IPS-11a (cell line): ENCODE measurements around the gene MCM3AP.
"Not testable (repeated sequence)": the region's sequence is repeated elsewhere in the genome, so short reads cannot be mapped to it uniquely, and the experiment has no call there.

Source experiments
- H3K4me3 ChIP-seq: one replicate; pipeline ENCODE4 v1.5.1; 2013; ENCODE audit warnings: low read depth, low read length, control low read depth

Gene MCM3AP

DNA sequence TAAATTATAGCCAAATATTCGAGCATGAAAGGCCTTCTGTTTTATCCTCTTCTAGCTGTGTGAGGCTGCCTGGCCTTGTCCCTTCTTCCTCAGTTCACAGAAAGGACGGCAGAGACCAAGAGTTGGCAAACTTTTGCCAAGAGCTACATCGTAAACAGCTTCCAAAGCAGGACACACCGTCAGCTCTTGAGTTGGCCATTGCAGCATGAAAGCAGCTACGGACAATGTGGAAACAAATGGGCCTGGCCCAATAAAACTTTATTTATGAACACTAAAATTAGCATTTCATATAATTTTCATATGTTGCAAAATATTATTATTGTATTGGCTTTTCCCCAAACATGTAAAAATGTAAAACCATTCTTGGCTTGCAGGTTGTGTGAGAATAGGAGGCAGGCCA lies 27.5 kb upstream of the MCM3AP start:
- no peak overlapping the region for H3K4me3 ChIP-seq

DNA sequence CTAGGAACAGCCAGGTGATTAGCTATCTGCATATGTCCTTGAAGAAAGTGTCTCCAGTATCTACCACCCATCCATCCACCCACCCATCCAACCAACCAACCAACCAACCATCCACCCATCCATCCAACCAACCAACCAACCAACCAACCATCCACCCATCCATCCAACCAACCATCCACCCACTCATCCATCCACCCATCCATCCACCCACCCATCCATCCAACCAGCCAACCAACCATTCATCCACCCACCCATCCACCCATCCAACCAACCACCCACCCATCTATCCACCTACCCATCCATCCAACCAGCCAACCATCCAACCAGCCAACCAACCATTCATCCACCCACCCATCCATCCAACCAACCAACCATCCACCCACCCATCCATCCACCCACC lies 26.2 kb upstream of the MCM3AP start:
- no peak overlapping the region for H3K4me3 ChIP-seq

DNA sequence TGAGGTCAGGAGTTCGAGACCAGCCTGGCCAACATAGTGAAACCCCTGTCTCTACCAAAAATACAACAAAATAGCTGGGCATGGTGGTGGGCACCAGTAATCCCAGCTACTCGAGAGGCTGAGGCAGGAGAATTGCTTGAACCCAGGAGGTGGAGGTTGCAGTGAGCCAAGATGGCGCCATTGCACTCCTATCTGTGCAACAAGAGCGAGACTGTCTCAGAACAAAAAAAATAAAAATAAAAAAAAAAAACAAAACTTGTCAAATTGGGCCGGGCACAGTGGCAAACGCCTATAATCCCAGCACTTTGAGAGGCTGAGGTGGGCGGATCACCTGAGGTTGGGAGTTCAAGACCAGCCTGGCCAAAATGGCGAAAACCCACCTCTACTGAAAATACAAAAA lies 24.8 kb upstream of the MCM3AP start:
- H3K4me3 ChIP-seq = not testable (repeated sequence)

- no peak overlapping the region for H3K4me3 ChIP-seq
Measured at GRCh38 chr21:46308431-46308830, 23.0 kb upstream of the MCM3AP start.

DNA sequence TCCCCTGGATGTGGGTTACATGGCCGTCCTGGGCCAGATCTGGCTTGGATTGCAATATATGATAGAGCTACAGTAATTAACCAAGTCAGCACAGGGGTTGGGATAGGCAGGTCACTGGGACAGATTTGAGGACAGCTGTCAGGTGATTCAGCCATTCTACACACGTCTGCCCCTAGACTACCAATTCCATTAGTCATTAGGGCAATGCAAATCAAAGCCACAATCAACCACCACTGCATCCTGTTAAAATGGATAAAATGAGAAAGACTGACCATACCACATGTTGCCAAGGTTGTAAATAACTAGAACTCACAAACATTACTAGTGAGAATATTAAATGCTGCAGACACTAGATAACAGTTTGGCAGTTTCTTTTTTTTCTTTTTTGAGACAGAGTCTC lies 22.2 kb upstream of the MCM3AP start:
- H3K4me3 ChIP-seq = no peak overlapping the region

- H3K4me3 ChIP-seq = no peak overlapping the region
Measured at GRCh38 chr21:46304955-46305354, 19.5 kb upstream of the MCM3AP start.

DNA sequence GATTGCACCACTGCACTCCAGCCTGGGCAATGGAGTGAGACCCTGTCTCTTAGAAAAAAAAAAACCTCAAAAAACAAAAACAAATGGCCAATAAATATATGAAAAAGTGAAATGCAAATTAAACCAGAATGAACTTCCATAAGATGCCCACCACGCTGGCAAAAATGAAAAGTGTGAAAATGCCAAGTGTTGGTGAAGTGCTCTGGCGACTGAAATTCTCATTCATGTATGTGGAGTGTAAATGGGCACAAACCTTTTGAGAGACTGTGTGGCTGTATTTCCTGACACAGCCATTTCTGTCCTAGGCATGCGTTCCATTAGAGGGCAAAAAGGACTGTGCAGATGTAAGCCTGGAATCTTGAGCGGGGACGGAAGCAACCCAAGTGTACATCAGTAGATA lies 19.0 kb upstream of the MCM3AP start:
- no peak overlapping the region for H3K4me3 ChIP-seq

- no peak overlapping the region for H3K4me3 ChIP-seq
Measured at GRCh38 chr21:46301759-46302158, 16.3 kb upstream of the MCM3AP start.

DNA sequence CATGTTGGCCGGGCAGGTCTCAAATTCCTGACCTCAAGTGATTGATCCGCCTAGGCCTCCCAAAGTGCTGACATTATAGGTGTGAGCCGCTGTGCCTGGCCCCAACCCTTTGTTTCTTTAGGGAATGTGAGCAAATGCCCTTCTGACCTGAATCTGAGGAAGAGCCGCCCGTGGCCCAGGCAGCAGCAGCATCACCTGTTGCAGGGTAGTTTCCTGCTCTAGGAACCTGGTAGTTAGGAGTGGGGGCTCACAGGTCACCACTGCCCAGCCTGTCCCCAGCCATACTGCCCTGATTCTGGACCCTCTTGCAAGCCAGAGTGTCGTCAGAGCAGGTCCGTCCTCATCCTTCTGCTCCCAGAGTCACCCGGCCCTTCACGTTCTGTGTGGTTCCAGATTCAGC lies 13.8 kb upstream of the MCM3AP start:
- H3K4me3 ChIP-seq = no peak overlapping the region

DNA sequence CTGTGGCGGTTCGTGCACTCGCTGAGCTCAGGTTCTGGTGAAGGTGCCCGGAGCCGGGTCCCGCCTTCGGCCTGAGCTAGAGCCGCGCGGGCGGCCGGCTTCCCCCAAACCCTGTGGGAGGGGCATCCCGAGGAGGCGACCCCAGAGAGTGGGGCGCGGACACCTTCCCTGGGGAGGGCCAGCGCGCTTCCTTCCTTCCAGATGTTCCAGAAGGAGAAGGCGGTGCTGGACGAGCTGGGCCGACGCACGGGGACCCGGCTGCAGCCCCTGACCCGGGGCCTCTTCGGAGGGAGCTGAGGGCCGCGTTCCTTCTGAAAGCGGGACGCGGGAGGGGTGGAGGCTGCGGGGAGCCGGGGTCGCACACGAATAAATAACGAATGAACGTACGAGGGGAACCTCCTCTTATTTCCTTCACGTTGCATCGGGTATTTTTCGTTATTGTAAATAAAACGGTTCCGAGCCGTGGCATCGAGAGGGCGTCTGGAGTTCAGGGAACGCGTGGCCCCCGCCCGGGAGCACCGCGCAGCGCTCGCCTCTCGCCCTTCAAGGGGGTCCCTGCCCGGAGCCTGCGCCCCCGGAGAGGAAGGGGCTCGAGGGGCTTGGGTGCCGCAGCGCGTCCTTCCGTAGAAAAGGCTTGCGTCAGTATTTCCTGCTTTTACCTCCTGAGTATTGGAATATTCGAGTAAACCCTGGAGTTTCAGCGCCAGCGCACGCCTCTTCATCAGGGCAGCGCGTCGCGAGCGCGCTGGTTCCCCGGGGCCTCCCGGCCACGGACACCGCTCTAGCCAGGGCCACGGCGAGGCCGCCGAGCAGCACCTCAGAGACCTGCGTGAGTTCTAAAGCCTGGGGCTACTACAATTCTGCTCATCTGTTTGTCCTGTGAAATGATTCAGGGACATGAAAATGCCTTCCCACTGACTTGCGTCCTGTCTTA lies 12.2 kb upstream of the MCM3AP start:
- no peak overlapping the region for H3K4me3 ChIP-seq

- H3K4me3 ChIP-seq = no peak overlapping the region
Measured at GRCh38 chr21:46295996-46296752, 10.8 kb upstream of the MCM3AP start.

DNA sequence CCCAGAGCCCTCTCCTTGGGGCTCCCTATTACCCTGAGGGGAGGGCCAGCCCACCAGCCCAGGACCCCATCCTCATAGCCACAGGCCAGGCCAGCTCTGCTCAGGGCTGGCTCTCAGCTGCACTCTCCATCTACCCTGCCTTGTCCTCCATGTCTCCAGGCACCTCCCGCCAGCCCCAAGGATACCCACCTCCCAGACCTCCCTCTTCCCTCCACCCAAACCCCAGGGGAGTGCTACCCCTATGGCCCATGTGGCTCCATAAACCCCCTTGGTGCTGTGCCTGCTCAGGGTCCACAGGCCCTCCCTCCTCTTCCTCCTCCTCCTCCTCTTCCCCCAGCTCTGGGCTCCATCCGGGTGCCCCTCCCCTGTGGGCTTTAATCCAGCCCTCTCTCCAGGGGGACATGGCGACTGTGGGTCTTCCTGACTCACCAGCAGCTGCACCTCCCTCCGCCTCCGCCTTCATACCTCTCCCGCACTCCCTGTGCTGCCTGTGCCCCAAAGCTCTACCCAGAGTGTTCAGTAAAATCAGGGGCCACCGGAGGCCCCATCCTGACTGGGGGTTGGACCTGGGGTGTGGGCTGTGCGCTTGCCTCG lies 9.9 kb upstream of the MCM3AP start:
- no peak overlapping the region for H3K4me3 ChIP-seq

DNA sequence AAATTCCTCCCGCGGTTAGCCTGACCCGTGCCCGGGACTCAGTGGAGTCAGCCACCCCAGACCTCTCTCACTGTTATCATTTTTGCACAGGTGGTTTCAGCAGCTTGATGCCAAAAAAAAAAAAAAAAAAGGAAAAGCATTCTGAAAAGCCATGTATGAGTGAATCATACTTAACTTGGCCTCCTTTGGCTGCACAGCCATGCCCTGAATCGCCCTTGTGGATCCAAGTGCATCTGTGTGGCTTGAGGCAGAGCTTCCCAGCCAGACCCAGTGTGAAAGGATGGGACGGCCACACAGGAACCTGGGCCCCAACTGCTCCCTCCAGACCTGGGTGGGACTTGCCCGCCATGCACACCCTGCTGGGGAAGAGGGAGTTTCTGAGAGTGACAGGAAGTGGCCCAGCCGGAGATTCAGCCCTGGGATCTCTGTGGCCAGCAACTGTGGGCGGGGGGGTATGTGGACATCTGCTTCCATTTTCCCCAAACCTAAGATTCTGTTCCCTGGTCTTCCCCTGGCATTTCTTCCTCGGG lies 9.3 kb upstream of the MCM3AP start:
- no peak overlapping the region for H3K4me3 ChIP-seq

- H3K4me3 ChIP-seq = no peak overlapping the region
Measured at GRCh38 chr21:46291561-46291960, 6.2 kb upstream of the MCM3AP start.

GRCh38 chr21:46289655-46290179 lies 4.3 kb upstream of the MCM3AP start:
- H3K4me3 ChIP-seq = no peak overlapping the region

DNA sequence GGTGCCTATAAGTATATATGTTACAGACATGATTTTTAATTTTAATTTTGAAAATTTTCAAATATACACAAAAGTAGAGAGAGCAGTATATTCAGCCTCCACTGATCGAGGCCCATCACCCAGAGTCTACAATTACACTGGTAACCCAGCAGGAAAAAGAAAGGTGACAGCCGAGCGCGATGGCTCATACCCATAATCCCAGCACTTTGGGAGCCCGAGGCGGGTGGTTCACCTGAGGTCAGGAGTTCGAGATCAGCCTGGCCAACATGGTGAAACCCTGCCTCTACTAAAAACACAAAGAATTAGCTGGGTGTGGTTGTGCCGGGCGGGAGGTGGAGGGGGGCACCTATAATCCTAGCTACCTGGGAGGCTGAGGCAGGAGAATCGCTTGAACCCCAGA lies 2.1 kb upstream of the MCM3AP start:
- H3K4me3 ChIP-seq = no peak overlapping the region

- peak overlapping the region; percentile 77 for H3K4me3 ChIP-seq
Measured at GRCh38 chr21:46286648-46287002, 1.2 kb upstream of the MCM3AP start.

DNA sequence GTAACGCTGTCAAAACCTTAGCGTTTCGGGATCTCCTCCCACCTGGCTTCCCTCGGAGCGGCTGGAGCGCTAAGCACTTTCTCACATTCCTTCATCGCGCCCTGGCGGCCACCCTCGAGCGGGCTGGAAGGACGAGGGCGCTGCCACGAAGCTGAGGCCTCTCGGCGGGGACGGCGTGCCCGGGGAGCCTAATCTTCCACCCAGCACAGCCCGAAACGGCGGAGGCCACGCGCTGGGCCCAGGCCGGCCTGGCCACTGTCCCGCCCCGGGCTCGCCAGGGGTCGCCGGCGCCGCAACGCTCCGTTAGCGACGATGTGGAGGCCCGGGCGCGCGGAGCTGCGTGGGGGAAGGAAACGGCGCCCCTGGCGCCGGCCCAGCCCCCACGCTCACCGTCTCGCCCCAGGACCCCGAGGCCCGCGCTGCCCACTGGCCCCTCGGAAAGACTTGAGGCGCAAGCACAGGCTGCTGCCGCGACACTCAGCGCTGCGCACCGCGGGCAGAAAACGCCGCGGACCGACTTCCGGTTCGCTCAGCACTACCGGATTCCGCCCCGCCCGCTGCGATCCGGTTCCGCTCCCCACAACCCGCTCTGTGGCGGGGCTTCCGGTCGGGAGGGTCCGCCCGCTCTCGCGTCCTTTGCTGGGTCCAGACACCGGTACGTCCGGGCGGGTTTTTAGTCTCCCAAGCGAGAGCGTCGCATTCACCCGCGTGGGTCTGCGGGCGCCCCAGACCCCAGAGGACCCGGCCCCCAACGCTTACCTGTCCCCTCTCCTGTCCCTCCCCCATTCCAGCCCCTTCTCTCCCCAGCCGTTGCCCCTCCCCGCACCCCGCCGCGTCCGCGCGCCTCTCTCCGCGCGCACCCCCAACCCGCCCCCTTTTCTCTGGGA lies 593 bp upstream of the MCM3AP start, which contains the start of gene YBEY:
TSS of gene YBEY (plus strand) at position 582 of the 887 bp plus-strand sequence. CDS start 572 bp downstream, outside the sequence.
- peak within 1 kb of the TSS; percentile 77 for H3K4me3 ChIP-seq

DNA sequence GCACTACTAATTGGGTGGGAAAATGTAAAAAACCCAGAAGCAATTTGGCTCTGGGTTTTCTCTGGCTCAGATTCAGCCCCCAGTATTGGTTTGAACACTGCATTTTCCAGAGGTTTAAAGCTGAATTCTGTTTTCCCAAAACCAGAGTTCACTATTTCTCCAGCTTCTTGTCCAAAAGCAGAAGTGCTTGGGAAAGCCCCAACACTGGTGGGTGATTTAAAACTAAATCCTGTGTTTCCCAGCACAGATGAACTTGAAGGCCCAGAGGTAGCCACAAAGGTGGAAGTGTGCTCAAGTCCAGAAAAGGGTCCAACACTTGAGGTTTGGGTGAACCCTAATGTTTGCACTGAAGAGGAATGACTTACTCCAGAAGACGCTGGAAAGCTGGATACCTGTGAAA lies 678 bp downstream of the MCM3AP start:
- peak overlapping the region; percentile 77 for H3K4me3 ChIP-seq

- H3K4me3 ChIP-seq = no peak overlapping the region
Measured at GRCh38 chr21:46284077-46284644, 1.2 kb downstream of the MCM3AP start.
